GM18498 (cell line): ENCODE measurements around the gene IMPACT.

Source experiments
- ATAC-seq: cut with Tn5 transposase; IDR thresholded peaks from one replicate; pipeline ENCODE4 v1.9.1; 2021; ENCODE audit warnings: mild to moderate bottlenecking, moderate library complexity; ENCODE audit not compliant: unreplicated experiment

The IMPACT gene

GRCh38 chr18:24474406-24474805 lies 47.9 kb downstream of the IMPACT start:
- no peak for ATAC-seq

GRCh38 chr18:24475926-24476589 lies 49.6 kb downstream of the IMPACT start:
- ATAC-seq = no peak

- ATAC-seq = no peak
These were observed 52.9 kb downstream of the IMPACT start for GRCh38 chr18:24479371-24479770.

GRCh38 chr18:24482821-24483220 lies 56.4 kb downstream of the IMPACT start:
- ATAC-seq = no peak

GRCh38 chr18:24485681-24486080 lies 59.2 kb downstream of the IMPACT start:
- no peak for ATAC-seq

GRCh38 chr18:24486684-24487083 lies 60.2 kb downstream of the IMPACT start:
- ATAC-seq = no peak

- no peak for ATAC-seq
These were observed 62.5 kb downstream of the IMPACT start for GRCh38 chr18:24488824-24489493.

- ATAC-seq = no peak
These were observed 64.1 kb downstream of the IMPACT start for GRCh38 chr18:24490539-24490938.

GRCh38 chr18:24491927-24492834 lies 65.7 kb downstream of the IMPACT start:
- ATAC-seq = peak; percentile 89

GRCh38 chr18:24494586-24494985 lies 68.1 kb downstream of the IMPACT start:
- no peak for ATAC-seq

- no peak for ATAC-seq
These were observed 70.7 kb downstream of the IMPACT start for GRCh38 chr18:24497031-24497754.

- ATAC-seq = no peak
These were observed 73.3 kb downstream of the IMPACT start for GRCh38 chr18:24499814-24500213.

- no peak for ATAC-seq
These were observed 73.7 kb downstream of the IMPACT start for GRCh38 chr18:24500217-24500616.

- ATAC-seq = no peak
These were observed 74.3 kb downstream of the IMPACT start for GRCh38 chr18:24500766-24501165.

GRCh38 chr18:24502667-24503523 lies 76.4 kb downstream of the IMPACT start:
- ATAC-seq = no peak
